Calu3 (cell line): ENCODE data around the gene SELENOH. TPM values are rescaled to one million over a fixed set of nuclear protein-coding genes. Genes with fewer than 3 reads are reported as not detected.

ENCODE experiments used
- BruUV-seq: library from RNA; stranded (reverse); fragments of 400-500 nt; replicated peaks from 2 replicates; lab custom pipeline; 2021; lab: Mats Ljungman, UMichigan
- CTCF ChIA-PET: fragments of 300-600 bp; sonication (Branson Sonifier 250); formaldehyde crosslinking; loops from one replicate; lab custom pipeline; 2022; ENCODE audit warnings: antibody characterized with exemption; lab: Charles Lee
- DNase-seq: peaks from one replicate; pipeline ENCODE4 v3.0.0; 2022
- H3K27ac Mint-ChIP-seq: one replicate; pipeline ENCODE4 v1.8.0; 2022; ENCODE audit warnings: mixed read lengths; ENCODE audit not compliant: unreplicated experiment
- H3K27me3 Mint-ChIP-seq: one replicate; pipeline ENCODE4 v1.8.0; 2022; ENCODE audit warnings: mixed read lengths; ENCODE audit not compliant: unreplicated experiment
- H3K36me3 Mint-ChIP-seq: one replicate; pipeline ENCODE4 v1.8.0; 2022; ENCODE audit warnings: mild to moderate bottlenecking, moderate library complexity, mixed read lengths; ENCODE audit not compliant: insufficient read depth, unreplicated experiment
- H3K4me1 Mint-ChIP-seq: one replicate; pipeline ENCODE4 v1.8.0; 2022; ENCODE audit warnings: mild to moderate bottlenecking, low read depth, mixed read lengths; ENCODE audit not compliant: unreplicated experiment
- H3K4me3 Mint-ChIP-seq: one replicate; pipeline ENCODE4 v1.8.0; 2022; ENCODE audit warnings: mild to moderate bottlenecking, low read depth, moderate library complexity, mixed read lengths; ENCODE audit not compliant: unreplicated experiment
- H3K9me3 Mint-ChIP-seq: one replicate; pipeline ENCODE4 v1.8.0; 2022; ENCODE audit warnings: low read depth, mixed read lengths; ENCODE audit not compliant: unreplicated experiment
- CTCF ChIP-seq: fragments of 200-600 bp; IDR thresholded peaks from one replicate; pipeline ENCODE4 v1.8.0; 2022; ENCODE audit warnings: antibody characterized with exemption; ENCODE audit not compliant: unreplicated experiment
- intact Hi-C: fragments of 100-400 bp; cut with micrococcal nuclease; formaldehyde crosslinking; loops from one replicate; pipeline ENCODE4 v1.10.0; 2022; ENCODE audit not compliant: unreplicated experiment
- total RNA-seq: library from RNA; stranded (reverse); gene quantifications from 2 replicates; pipeline ENCODE4 v1.2.3, GENCODE V29; 2022

The SELENOH gene
- total RNA-seq, 1 experiment from 2014 or later = 131 TPM

DNA sequence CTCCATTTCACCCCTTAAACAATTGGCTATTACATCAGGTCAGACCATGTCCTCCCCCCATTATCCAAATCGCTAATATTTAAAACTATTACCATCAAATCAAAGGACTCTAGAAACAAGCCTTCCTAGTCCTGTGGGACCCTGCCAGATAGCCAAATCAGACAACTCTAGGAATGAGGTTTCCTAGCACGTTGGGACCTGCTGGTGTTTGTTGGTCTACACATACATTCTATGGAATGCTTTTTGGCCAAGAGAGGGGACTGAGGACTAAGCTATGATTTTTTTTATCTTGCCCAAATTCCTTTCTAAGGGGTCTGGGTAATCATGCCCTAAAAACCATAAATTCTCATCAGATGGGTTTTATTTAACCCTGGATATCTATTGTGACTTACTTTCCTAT is 14.1 kb upstream of the SELENOH start:
- no TSS peak for BruUV-seq
- Mint-ChIP-seq H3K4me3 (no peak overlapping the region), H3K36me3 (peaks cover 18% of the 10 kb centered on the region), H3K4me1 (peaks cover 9% of the 10 kb centered on the region), H3K27ac (no peak overlapping the region), H3K27me3 (no peaks in the 10 kb centered on the region), H3K9me3 (no peaks in the 10 kb centered on the region)
- no peak for TF ChIP-seq CTCF
- DNase-seq = no peak
- CTCF ChIA-PET = no interaction called here
- intact Hi-C loops = no loop called here

GRCh38 chr11:57728829-57729228 is 12.5 kb upstream of the SELENOH start:
- no peak overlapping the region for H3K4me3 Mint-ChIP-seq
- H3K36me3 Mint-ChIP-seq = peaks cover 11% of the 10 kb centered on the region
- H3K27me3 Mint-ChIP-seq = no peaks in the 10 kb centered on the region
- BruUV-seq = no TSS peak
- DNase-seq = no peak
- H3K4me1 Mint-ChIP-seq = peaks cover 14% of the 10 kb centered on the region
- CTCF ChIA-PET = no interaction called here
- intact Hi-C loops = no loop called here
- no peak overlapping the region for H3K27ac Mint-ChIP-seq
- TF ChIP-seq CTCF = no peak
- H3K9me3 Mint-ChIP-seq = no peaks in the 10 kb centered on the region

DNA sequence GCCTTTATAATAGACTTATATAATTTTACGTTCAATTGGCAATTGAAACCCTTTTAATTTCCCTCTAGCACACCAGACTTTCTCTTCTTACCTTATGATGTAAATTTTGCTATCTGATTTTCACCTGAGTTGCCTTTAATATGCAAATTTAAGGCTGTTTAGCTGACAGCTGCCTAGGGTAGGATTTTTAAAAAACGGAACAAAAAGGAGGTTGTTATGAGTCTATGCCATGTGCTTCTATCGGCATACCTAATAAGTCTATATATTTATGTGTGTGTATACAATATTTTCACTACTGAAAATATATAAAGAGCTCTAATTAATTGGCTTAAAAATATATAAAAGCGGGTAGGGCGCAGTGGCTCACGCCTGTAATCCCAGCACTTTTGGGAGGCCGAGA is 11.8 kb upstream of the SELENOH start:
- peaks cover 14% of the 10 kb centered on the region for H3K4me1 Mint-ChIP-seq
- CTCF ChIA-PET = interaction anchor here (0.6 kb wide), 1 partner anchor 20 kb away, joined by 6 read pairs; no protein-coding TSS in a partner anchor

GRCh38 chr11:57732661-57733060 is 8.6 kb upstream of the SELENOH start:
- intact Hi-C loops = no loop called here
- BruUV-seq = no TSS peak
- H3K36me3 Mint-ChIP-seq = peaks cover 28% of the 10 kb centered on the region
- CTCF ChIA-PET = interaction anchor here (0.6 kb wide), 1 partner anchor 14 kb away, joined by 3 read pairs; no protein-coding TSS in a partner anchor
- no peaks in the 10 kb centered on the region for H3K27me3 Mint-ChIP-seq
- no peak overlapping the region for H3K4me3 Mint-ChIP-seq
- no peak for DNase-seq
- H3K27ac Mint-ChIP-seq = no peak overlapping the region
- TF ChIP-seq CTCF = no peak
- peaks cover 26% of the 10 kb centered on the region for H3K4me1 Mint-ChIP-seq
- no peaks in the 10 kb centered on the region for H3K9me3 Mint-ChIP-seq

More for the DNA sequence above, 11.8 kb upstream of the SELENOH start:
- Mint-ChIP-seq H3K9me3 (no peaks in the 10 kb centered on the region), H3K36me3 (peaks cover 16% of the 10 kb centered on the region), H3K27me3 (no peaks in the 10 kb centered on the region), H3K27ac (no peak overlapping the region), H3K4me3 (no peak overlapping the region)
- DNase-seq = no peak
- intact Hi-C loops = no loop called here
- TF ChIP-seq CTCF = no peak
- BruUV-seq = no TSS peak
